GM12872 (cell line): ENCODE results near the gene NUDT12.

Experiments used
- CTCF ChIP-seq: IDR thresholded peaks from 3 replicates; pipeline ENCODE4 v1.5.1; 2011; ENCODE audit warnings: low read depth, mild to moderate bottlenecking, low read length, moderate library complexity; ENCODE audit not compliant: insufficient read depth

Gene NUDT12

DNA sequence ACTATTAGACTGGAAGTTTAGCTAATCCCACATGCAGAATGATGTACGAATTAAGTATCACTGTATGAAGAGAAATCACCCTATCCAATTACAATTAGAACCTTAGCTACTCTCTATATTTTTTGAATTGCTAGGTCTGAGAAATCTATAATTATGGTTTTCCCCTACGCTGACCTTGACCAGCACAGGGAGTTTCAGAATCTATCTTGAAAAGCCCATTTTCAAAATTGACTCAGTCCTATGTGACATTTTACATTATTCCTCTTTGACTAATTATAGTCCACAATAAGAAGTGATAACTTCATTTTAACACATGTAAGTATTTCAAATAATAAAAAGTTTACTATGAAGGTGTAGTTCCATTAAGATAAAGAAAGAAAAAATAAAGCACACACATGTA lies 21.5 kb downstream of the NUDT12 start:
- no peak for TF ChIP-seq CTCF

DNA sequence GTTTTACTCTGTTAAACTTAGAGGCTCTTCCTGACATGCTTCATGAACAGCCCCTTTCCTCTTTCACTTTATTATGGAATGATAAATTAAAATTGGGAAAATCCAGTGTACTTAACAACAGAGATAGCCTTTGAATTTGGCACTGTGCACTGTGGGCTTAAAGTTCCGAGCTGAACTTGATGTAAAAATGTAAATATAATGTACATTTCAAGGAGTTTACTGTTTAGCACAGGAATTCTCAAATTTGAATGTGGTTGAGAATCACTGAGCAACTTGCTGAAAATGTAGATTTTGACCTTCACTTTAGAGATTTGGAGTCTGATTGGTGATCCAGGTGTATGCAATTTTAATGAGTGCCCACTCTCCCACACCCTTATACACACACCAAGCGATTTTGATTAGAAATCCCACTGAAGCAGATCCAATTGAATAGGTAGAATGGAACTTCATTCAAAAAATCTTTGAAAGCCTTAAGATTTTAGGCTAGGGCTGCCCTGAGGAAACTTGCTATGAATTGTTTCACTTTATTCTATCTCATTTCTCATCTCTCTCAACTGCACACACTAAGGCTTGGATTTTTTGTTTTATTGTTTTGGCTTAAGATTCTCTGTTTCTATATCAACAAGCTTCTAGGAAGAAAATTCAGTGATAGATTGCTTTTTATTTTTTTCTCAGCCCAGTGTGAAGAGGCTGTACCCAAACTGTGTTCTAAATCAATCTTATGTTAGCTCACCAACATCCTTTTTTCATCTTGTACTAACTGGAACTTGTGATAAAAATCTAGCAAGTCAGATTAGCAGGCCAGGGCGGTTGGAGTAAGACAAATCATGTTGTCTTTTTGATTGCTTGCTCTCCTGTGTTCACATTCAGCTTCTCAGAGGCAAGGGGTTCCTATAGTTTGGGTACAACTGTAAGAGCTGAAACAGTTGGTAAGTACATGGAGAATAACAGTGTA lies 22.9 kb downstream of the NUDT12 start:
- no peak for TF ChIP-seq CTCF

DNA sequence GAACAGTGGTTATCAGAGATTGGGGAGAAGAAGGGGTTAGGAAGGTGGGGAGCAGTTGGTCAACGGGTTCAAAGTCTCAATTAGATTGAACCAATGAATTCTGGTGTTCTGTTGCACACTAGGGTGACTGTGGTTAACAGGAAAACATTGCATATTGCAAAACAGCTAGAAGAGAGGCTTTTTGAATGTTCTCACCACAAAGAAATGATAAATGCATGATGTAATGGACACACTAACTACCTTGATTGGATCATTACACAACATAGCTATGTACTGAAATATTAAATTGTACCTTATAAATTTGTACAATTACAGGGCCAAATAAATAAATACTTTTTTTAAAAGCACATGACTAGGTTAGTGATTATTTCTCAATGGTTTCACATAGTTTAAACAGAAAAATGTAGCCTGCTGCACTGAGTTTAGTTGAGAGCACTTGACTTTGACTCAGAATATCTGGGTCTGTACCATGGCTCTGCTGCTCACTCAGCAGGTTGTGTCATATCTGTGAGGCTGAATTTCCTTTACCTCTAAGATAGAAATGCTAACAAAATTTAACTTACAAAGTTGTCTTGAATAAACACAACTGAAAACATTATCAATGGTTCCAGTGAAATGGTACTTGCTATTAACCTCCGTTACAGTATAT lies 30.4 kb downstream of the NUDT12 start:
- TF ChIP-seq CTCF, result no peak

- TF ChIP-seq CTCF, result no peak
Measured at GRCh38 chr5:103526164-103526915, 36.2 kb downstream of the NUDT12 start.

- TF ChIP-seq CTCF, result no peak
Measured at GRCh38 chr5:103525361-103525760, 37.2 kb downstream of the NUDT12 start.

DNA sequence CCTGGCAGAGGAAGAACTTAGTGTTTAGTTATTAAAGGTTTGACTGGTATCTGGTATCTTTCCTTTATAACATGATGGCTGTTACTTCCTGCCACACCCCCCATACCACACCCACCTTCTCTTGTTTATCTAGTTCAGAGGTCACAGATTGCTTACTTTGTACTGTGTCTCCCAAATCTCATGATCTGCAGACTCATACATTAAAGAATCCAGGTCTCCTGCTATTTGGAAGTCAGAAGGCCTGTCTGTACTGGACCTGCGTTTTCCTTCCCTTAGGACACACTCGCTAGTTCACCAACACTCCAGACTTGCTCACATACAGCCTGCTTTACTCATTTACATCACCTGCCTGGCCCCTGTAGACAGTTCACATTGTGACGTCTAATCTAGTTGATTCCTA lies 39.3 kb downstream of the NUDT12 start:
- no peak for TF ChIP-seq CTCF

DNA sequence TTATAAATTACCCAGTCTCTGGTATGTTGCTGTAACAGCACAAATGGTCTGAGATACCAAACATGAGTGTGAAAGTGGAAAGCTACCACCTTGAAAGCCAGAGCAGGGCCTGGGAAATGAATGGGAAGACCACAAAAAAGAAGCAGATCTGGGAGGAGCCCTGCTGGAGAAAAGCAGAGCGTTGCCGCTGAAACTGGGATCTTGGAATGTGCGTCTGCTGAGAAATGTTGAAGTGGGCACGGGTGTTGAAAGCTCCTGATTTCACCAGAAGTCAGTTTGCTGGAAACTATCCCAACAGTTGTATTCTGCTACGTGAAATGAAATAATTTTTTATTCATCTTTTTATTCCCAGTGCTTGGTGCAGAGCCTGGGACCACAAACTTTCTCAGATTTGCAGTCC lies 40.0 kb downstream of the NUDT12 start:
- no peak for TF ChIP-seq CTCF
